ENCODE data around the gene PSD2.

PSD2 gene

GRCh38 chr5:139839232-139839815 lies 43.7 kb downstream of the PSD2 start:
- Histone ChIP-seq H3F3A (ENCODE audit: control insufficient read depth, insufficient read depth) (no peaks in the 10 kb centered on the region), H3K4me3 (ENCODE audit: low read length) (no peak overlapping the region), H3K27ac (ENCODE audit: low read depth, low read length) (no peak overlapping the region), H3K36me3 (ENCODE audit: control insufficient read depth, low read length) (no peaks in the 10 kb centered on the region), H3K79me2 (ENCODE audit: control insufficient read depth, low read length) (no peaks in the 10 kb centered on the region), H3K27me3 (ENCODE audit: control insufficient read depth, low read length) (peaks cover 8% of the 10 kb centered on the region; the same call in 1 of the 2 replicates), H3K4me1 (ENCODE audit: control insufficient read depth, low read length) (no peaks in the 10 kb centered on the region), H3K9me3 (ENCODE audit: control insufficient read depth, insufficient read depth, low read length) (no peaks in the 10 kb centered on the region), H4K20me1 (ENCODE audit: control insufficient read depth, insufficient read depth, low read depth, low read length) (no peaks in the 10 kb centered on the region), H3K4me2 (ENCODE audit: low read length) (no peak overlapping the region), H3K9me2 (replicated peaks; ENCODE audit: control insufficient read depth, low read length) (no peaks in the 10 kb centered on the region)
- TF ChIP-seq CTCF (IDR thresholded peaks at IDR 0.05; ENCODE audit: low read depth, low read length, poor library complexity, severe bottlenecking): no peak
- TF ChIP-seq EZH2phosphoT487 (IDR thresholded peaks at IDR 0.05; ENCODE audit: borderline replicate concordance, low read length): no peak

GRCh38 chr5:139839918-139840317 lies 44.3 kb downstream of the PSD2 start:
- Histone ChIP-seq H3K4me2 (ENCODE audit: low read length) (no peak overlapping the region), H3K27me3 (ENCODE audit: control insufficient read depth, low read length) (peaks cover 13% of the 10 kb centered on the region; the same call in 1 of the 2 replicates), H3K9me2 (replicated peaks; ENCODE audit: control insufficient read depth, low read length) (no peaks in the 10 kb centered on the region), H3F3A (ENCODE audit: control insufficient read depth, insufficient read depth) (no peaks in the 10 kb centered on the region), H3K27ac (ENCODE audit: low read depth, low read length) (no peak overlapping the region), H3K79me2 (ENCODE audit: control insufficient read depth, low read length) (no peaks in the 10 kb centered on the region), H3K4me1 (ENCODE audit: control insufficient read depth, low read length) (no peaks in the 10 kb centered on the region), H3K4me3 (ENCODE audit: low read length) (no peak overlapping the region), H3K36me3 (ENCODE audit: control insufficient read depth, low read length) (no peaks in the 10 kb centered on the region), H4K20me1 (ENCODE audit: control insufficient read depth, insufficient read depth, low read depth, low read length) (no peaks in the 10 kb centered on the region), H3K9me3 (ENCODE audit: control insufficient read depth, insufficient read depth, low read length) (no peaks in the 10 kb centered on the region)
- TF ChIP-seq EZH2phosphoT487 (IDR thresholded peaks at IDR 0.05; ENCODE audit: borderline replicate concordance, low read length): no peak
- no peak for TF ChIP-seq CTCF (IDR thresholded peaks at IDR 0.05; ENCODE audit: low read depth, low read length, poor library complexity, severe bottlenecking)

GRCh38 chr5:139841549-139841948 lies 45.9 kb downstream of the PSD2 start:
- Histone ChIP-seq H3F3A (ENCODE audit: control insufficient read depth, insufficient read depth) (no peaks in the 10 kb centered on the region), H3K4me2 (ENCODE audit: low read length) (no peak overlapping the region), H3K4me3 (ENCODE audit: low read length) (no peak overlapping the region), H3K36me3 (ENCODE audit: control insufficient read depth, low read length) (no peaks in the 10 kb centered on the region), H3K79me2 (ENCODE audit: control insufficient read depth, low read length) (no peaks in the 10 kb centered on the region), H4K20me1 (ENCODE audit: control insufficient read depth, insufficient read depth, low read depth, low read length) (no peaks in the 10 kb centered on the region), H3K9me3 (ENCODE audit: control insufficient read depth, insufficient read depth, low read length) (no peaks in the 10 kb centered on the region), H3K4me1 (ENCODE audit: control insufficient read depth, low read length) (no peaks in the 10 kb centered on the region), H3K9me2 (replicated peaks; ENCODE audit: control insufficient read depth, low read length) (no peaks in the 10 kb centered on the region), H3K27me3 (ENCODE audit: control insufficient read depth, low read length) (peaks cover 26% of the 10 kb centered on the region), H3K27ac (ENCODE audit: low read depth, low read length) (no peak overlapping the region)
- TF ChIP-seq CTCF (IDR thresholded peaks at IDR 0.05; ENCODE audit: low read depth, low read length, poor library complexity, severe bottlenecking): no peak
- no peak for TF ChIP-seq EZH2phosphoT487 (IDR thresholded peaks at IDR 0.05; ENCODE audit: borderline replicate concordance, low read length)
